ENCODE measurements around the gene HOXA6. TPM values are rescaled to one million over a fixed set of nuclear protein-coding genes. Genes with fewer than 3 reads are reported as not detected.
A peak's percentile ranks its signal among the peaks of the same experiment; 100 is the strongest.

The HOXA6 gene
- total RNA-seq, 1 donor, result not detected

GRCh38 chr7:27145165-27145913 lies 2.2 kb downstream of the HOXA6 start:
- Histone ChIP-seq H3K4me3 (ENCODE audit: low read length) (no peak overlapping the region), H3K4me1 (ENCODE audit: insufficient read depth, low read length) (peaks cover 17% of the 10 kb centered on the region), H3K27me3 (ENCODE audit: insufficient read depth, low read length) (peaks cover 59% of the 10 kb centered on the region), H3K9me3 (ENCODE audit: low read depth, low read length) (no peaks in the 10 kb centered on the region)

GRCh38 chr7:27144781-27145164 lies 2.8 kb downstream of the HOXA6 start:
- Histone ChIP-seq H3K4me1 (ENCODE audit: insufficient read depth, low read length) (peaks cover 15% of the 10 kb centered on the region), H3K9me3 (ENCODE audit: low read depth, low read length) (no peaks in the 10 kb centered on the region), H3K4me3 (ENCODE audit: low read length) (no peak overlapping the region), H3K27me3 (ENCODE audit: insufficient read depth, low read length) (peaks cover 53% of the 10 kb centered on the region)

- Histone ChIP-seq H3K27me3 (ENCODE audit: insufficient read depth, low read length) (peaks cover 47% of the 10 kb centered on the region), H3K9me3 (ENCODE audit: low read depth, low read length) (no peaks in the 10 kb centered on the region), H3K4me1 (ENCODE audit: insufficient read depth, low read length) (peaks cover 15% of the 10 kb centered on the region), H3K4me3 (ENCODE audit: low read length) (no peak overlapping the region)
Measured at GRCh38 chr7:27143950-27144780, 3.4 kb downstream of the HOXA6 start.

GRCh38 chr7:27143023-27143949 lies 4.3 kb downstream of the HOXA6 start, which contains the start of gene HOXA5:
Gene HOXA5, minus strand, starts transcription at chr7:27143681. Its CDS starts 74 bp downstream, at chr7:27143607.
- Histone ChIP-seq H3K9me3 (ENCODE audit: low read depth, low read length) (no peaks in the 10 kb centered on the region), H3K4me3 (ENCODE audit: low read length) (peak within 1 kb of the TSS; percentile 20), H3K4me1 (ENCODE audit: insufficient read depth, low read length) (peaks cover 11% of the 10 kb centered on the region), H3K27me3 (ENCODE audit: insufficient read depth, low read length) (peaks cover 38% of the 10 kb centered on the region)

GRCh38 chr7:27142580-27143022 lies 5.0 kb downstream of the HOXA6 start:
- Histone ChIP-seq H3K4me3 (ENCODE audit: low read length) (no peak overlapping the region), H3K9me3 (ENCODE audit: low read depth, low read length) (no peaks in the 10 kb centered on the region), H3K4me1 (ENCODE audit: insufficient read depth, low read length) (peaks cover 5% of the 10 kb centered on the region), H3K27me3 (ENCODE audit: insufficient read depth, low read length) (peaks cover 35% of the 10 kb centered on the region)

- H3K27me3 ChIP-seq (ENCODE audit: insufficient read depth, low read length), result peaks cover 35% of the 10 kb centered on the region
- H3K4me1 ChIP-seq (ENCODE audit: insufficient read depth, low read length), result peaks cover 3% of the 10 kb centered on the region
- H3K9me3 ChIP-seq (ENCODE audit: low read depth, low read length), result no peaks in the 10 kb centered on the region
- H3K4me3 ChIP-seq (ENCODE audit: low read length), result no peak overlapping the region
Measured at GRCh38 chr7:27141923-27142579, 5.5 kb downstream of the HOXA6 start.

GRCh38 chr7:27141137-27141922 lies 6.2 kb downstream of the HOXA6 start:
- no peak overlapping the region for H3K4me3 ChIP-seq (ENCODE audit: low read length)
- H3K27me3 ChIP-seq (ENCODE audit: insufficient read depth, low read length), result peaks cover 35% of the 10 kb centered on the region
- H3K4me1 ChIP-seq (ENCODE audit: insufficient read depth, low read length), result peaks cover 9% of the 10 kb centered on the region
- H3K9me3 ChIP-seq (ENCODE audit: low read depth, low read length), result no peaks in the 10 kb centered on the region

- no peaks in the 10 kb centered on the region for H3K9me3 ChIP-seq (ENCODE audit: low read depth, low read length)
- peaks cover 36% of the 10 kb centered on the region for H3K27me3 ChIP-seq (ENCODE audit: insufficient read depth, low read length)
- peaks cover 9% of the 10 kb centered on the region for H3K4me1 ChIP-seq (ENCODE audit: insufficient read depth, low read length)
- H3K4me3 ChIP-seq (ENCODE audit: low read length), result no peak overlapping the region
Measured at GRCh38 chr7:27140126-27140857, 7.3 kb downstream of the HOXA6 start.

- peaks cover 13% of the 10 kb centered on the region for H3K4me1 ChIP-seq (ENCODE audit: insufficient read depth, low read length)
- H3K9me3 ChIP-seq (ENCODE audit: low read depth, low read length), result no peaks in the 10 kb centered on the region
- peaks cover 35% of the 10 kb centered on the region for H3K27me3 ChIP-seq (ENCODE audit: insufficient read depth, low read length)
- H3K4me3 ChIP-seq (ENCODE audit: low read length), result no peak overlapping the region
Measured at GRCh38 chr7:27139334-27140125, 8.0 kb downstream of the HOXA6 start.

GRCh38 chr7:27138985-27139333 lies 8.6 kb downstream of the HOXA6 start:
- Histone ChIP-seq H3K27me3 (ENCODE audit: insufficient read depth, low read length) (peaks cover 32% of the 10 kb centered on the region), H3K4me1 (ENCODE audit: insufficient read depth, low read length) (peaks cover 16% of the 10 kb centered on the region), H3K9me3 (ENCODE audit: low read depth, low read length) (no peaks in the 10 kb centered on the region)

GRCh38 chr7:27138472-27138871 lies 9.1 kb downstream of the HOXA6 start:
- H3K4me1 ChIP-seq (ENCODE audit: insufficient read depth, low read length), result peaks cover 16% of the 10 kb centered on the region
- H3K9me3 ChIP-seq (ENCODE audit: low read depth, low read length), result no peaks in the 10 kb centered on the region
- H3K4me3 ChIP-seq (ENCODE audit: low read length), result no peak overlapping the region
- peaks cover 32% of the 10 kb centered on the region for H3K27me3 ChIP-seq (ENCODE audit: insufficient read depth, low read length)

More at GRCh38 chr7:27138985-27139333, 8.6 kb downstream of the HOXA6 start:
- H3K4me3 ChIP-seq (ENCODE audit: low read length), result no peak overlapping the region

- Histone ChIP-seq H3K4me3 (ENCODE audit: low read length) (no peak overlapping the region), H3K9me3 (ENCODE audit: low read depth, low read length) (no peaks in the 10 kb centered on the region), H3K4me1 (ENCODE audit: insufficient read depth, low read length) (peaks cover 16% of the 10 kb centered on the region), H3K27me3 (ENCODE audit: insufficient read depth, low read length) (peaks cover 34% of the 10 kb centered on the region)
Measured at GRCh38 chr7:27137640-27138315, 9.8 kb downstream of the HOXA6 start.

Measured in mononuclear cell (primary cell).